ENCODE measurements around the gene DKC1. TPM values are rescaled to one million over a fixed set of nuclear protein-coding genes. Genes with fewer than 3 reads are reported as not detected.

Gene DKC1
- total RNA-seq, 2 experiments from 2014 or later, result 67.7 to 138 TPM

DNA sequence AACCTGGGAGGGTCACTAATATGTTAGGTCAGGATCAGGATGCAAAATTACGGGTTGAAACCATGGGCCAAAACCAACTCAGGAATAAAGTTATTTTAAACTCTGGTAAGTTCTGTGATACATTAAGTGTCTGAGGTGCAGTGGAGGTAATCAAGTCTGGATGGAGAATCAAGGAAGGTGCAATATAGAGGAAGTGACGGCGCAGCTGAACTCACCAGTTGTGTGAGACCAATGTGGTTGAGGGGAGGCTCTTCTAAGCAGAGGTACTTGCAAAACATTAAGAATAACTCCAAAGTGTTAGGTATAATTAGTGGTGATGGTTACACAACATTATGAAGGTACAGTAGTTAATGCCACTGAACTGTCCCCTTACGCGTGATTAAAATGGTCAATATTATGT is 31.5 kb upstream of the DKC1 start:
- Histone ChIP-seq H2AFZ (ENCODE audit: low read length) (no peak overlapping the region), H3K4me1 (ENCODE audit: insufficient read depth, low read length, poor library complexity, severe bottlenecking) (no peaks in the 10 kb centered on the region), H3K9me2 (ENCODE audit: insufficient read depth, low read length) (no peaks in the 10 kb centered on the region), H4K20me1 (ENCODE audit: insufficient read depth, low read length) (no peaks in the 10 kb centered on the region), H3K9me3 (ENCODE audit: low read length) (no peaks in the 10 kb centered on the region), H3K27ac (ENCODE audit: low read depth, low read length, poor library complexity, severe bottlenecking) (no peak overlapping the region), H3K4me3 (ENCODE audit: low read depth, low read length, poor library complexity, severe bottlenecking) (no peak overlapping the region), H3K79me2 (ENCODE audit: insufficient read depth, low read depth, low read length) (no peaks in the 10 kb centered on the region), H3K36me3 (ENCODE audit: insufficient read depth, low read length) (no peaks in the 10 kb centered on the region), H3K4me2 (ENCODE audit: low read length) (no peak overlapping the region)
- ChIA-PET CTCF (ENCODE audit: unreplicated experiment) (interaction anchor here (0.5 kb wide), 1 partner anchor 421 kb away, joined by 3 read pairs; no protein-coding TSS in a partner anchor), POLR2A (no interaction called here)
- TF ChIP-seq, protein P1, sequence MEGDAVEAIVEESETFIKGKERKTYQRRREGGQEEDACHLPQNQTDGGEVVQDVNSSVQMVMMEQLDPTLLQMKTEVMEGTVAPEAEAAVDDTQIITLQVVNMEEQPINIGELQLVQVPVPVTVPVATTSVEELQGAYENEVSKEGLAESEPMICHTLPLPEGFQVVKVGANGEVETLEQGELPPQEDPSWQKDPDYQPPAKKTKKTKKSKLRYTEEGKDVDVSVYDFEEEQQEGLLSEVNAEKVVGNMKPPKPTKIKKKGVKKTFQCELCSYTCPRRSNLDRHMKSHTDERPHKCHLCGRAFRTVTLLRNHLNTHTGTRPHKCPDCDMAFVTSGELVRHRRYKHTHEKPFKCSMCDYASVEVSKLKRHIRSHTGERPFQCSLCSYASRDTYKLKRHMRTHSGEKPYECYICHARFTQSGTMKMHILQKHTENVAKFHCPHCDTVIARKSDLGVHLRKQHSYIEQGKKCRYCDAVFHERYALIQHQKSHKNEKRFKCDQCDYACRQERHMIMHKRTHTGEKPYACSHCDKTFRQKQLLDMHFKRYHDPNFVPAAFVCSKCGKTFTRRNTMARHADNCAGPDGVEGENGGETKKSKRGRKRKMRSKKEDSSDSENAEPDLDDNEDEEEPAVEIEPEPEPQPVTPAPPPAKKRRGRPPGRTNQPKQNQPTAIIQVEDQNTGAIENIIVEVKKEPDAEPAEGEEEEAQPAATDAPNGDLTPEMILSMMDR (conservative IDR thresholded peaks at IDR 0.05; ENCODE audit: low read length), result no peak
- TF ChIP-seq EZH2phosphoT487 (IDR thresholded peaks at IDR 0.05; ENCODE audit: borderline replicate concordance, low read depth, low read length), result no peak
- no peak for DNase-seq (ENCODE audit: low spot score)
- BruUV-seq (replicated peaks), result no TSS peak
- intact Hi-C loops (cut with micrococcal nuclease; ENCODE audit: unreplicated experiment), result no loop called here

DNA sequence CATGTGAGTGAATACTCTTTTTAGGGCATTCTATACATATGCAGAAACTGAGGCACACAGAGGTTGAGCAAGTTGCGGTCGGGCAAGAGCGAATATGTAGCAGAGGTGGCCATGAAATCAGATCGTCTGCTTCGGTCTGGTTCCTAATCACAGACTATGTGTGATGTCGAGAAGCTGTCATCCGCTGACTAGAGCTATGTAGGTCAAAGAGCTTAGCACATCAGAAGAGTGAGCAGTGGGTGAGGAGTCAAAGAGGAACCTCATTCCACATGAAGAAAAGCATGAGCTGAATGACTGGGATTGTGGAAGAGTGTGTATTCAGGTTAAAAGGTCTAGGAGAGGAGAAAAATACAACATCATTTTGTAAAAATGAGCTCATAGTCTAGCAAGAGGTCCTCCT is 30.8 kb upstream of the DKC1 start:
- no peak overlapping the region for H3K4me2 ChIP-seq (ENCODE audit: low read length)
- H3K36me3 ChIP-seq (ENCODE audit: insufficient read depth, low read length), result no peaks in the 10 kb centered on the region
- no peak overlapping the region for H2AFZ ChIP-seq (ENCODE audit: low read length)
- no peak overlapping the region for H3K4me3 ChIP-seq (ENCODE audit: low read depth, low read length, poor library complexity, severe bottlenecking)
- no peaks in the 10 kb centered on the region for H4K20me1 ChIP-seq (ENCODE audit: insufficient read depth, low read length)
- no peak for TF ChIP-seq EZH2phosphoT487 (IDR thresholded peaks at IDR 0.05; ENCODE audit: borderline replicate concordance, low read depth, low read length)
- H3K9me2 ChIP-seq (ENCODE audit: insufficient read depth, low read length), result no peaks in the 10 kb centered on the region
- no TSS peak for BruUV-seq (replicated peaks)
- no peaks in the 10 kb centered on the region for H3K79me2 ChIP-seq (ENCODE audit: insufficient read depth, low read depth, low read length)
- no peaks in the 10 kb centered on the region for H3K4me1 ChIP-seq (ENCODE audit: insufficient read depth, low read length, poor library complexity, severe bottlenecking)
- no peak overlapping the region for H3K27ac ChIP-seq (ENCODE audit: low read depth, low read length, poor library complexity, severe bottlenecking)
- no peak for DNase-seq (ENCODE audit: low spot score)
- H3K9me3 ChIP-seq (ENCODE audit: low read length), result no peaks in the 10 kb centered on the region
- POLR2A ChIA-PET, result interaction anchor here (1.2 kb wide), 1 partner anchor 10 kb away, joined by 3 read pairs; no protein-coding TSS in a partner anchor
- intact Hi-C loops (cut with micrococcal nuclease; ENCODE audit: unreplicated experiment), result no loop called here
- CTCF ChIA-PET (ENCODE audit: unreplicated experiment), result no interaction called here

DNA sequence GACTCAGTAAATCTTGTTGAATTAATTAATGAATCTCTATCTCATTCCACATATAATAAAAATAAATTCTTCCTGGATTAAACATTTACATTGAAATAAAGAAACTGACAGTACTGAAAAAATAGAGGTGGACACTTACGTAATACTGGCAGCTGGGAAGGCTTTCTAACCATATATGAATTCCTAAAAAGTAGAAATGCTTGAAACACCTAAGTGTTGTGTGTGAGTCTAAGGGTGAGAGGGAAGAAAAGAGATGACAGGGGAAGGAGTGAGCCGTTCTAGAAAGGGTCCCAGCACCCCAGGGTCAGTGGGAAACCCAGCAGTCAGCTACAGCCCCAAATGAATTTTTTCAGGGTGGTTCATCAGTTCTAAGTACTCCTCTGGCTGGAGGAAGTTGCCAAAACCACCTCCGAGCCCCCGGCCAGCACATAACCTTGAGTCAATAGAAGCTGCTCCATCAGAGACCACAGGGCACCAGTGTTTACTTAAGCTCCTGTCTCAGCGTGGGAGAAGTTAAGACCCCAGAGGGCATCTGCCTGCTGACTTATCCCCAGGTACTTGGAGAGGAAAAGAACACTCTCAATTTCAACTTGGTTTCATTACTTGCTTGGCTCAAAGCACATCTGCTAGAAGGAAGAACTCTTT is 30.1 kb upstream of the DKC1 start:
- Histone ChIP-seq H3K9me2 (ENCODE audit: insufficient read depth, low read length) (no peaks in the 10 kb centered on the region), H3K27ac (ENCODE audit: low read depth, low read length, poor library complexity, severe bottlenecking) (no peak overlapping the region), H3K9me3 (ENCODE audit: low read length) (no peaks in the 10 kb centered on the region), H2AFZ (ENCODE audit: low read length) (no peak overlapping the region), H3K4me1 (ENCODE audit: insufficient read depth, low read length, poor library complexity, severe bottlenecking) (no peaks in the 10 kb centered on the region), H3K79me2 (ENCODE audit: insufficient read depth, low read depth, low read length) (no peaks in the 10 kb centered on the region), H3K36me3 (ENCODE audit: insufficient read depth, low read length) (no peaks in the 10 kb centered on the region), H3K4me3 (ENCODE audit: low read depth, low read length, poor library complexity, severe bottlenecking) (no peak overlapping the region), H4K20me1 (ENCODE audit: insufficient read depth, low read length) (no peaks in the 10 kb centered on the region), H3K4me2 (ENCODE audit: low read length) (no peak overlapping the region)
- DNase-seq (ENCODE audit: low spot score), result no peak
- POLR2A ChIA-PET, result interaction anchor here (1.2 kb wide), 1 partner anchor 10 kb away, joined by 3 read pairs; no protein-coding TSS in a partner anchor
- CTCF ChIA-PET (ENCODE audit: unreplicated experiment), result no interaction called here
- BruUV-seq (replicated peaks), result no TSS peak
- intact Hi-C loops (cut with micrococcal nuclease; ENCODE audit: unreplicated experiment), result no loop called here
- no peak for TF ChIP-seq EZH2phosphoT487 (IDR thresholded peaks at IDR 0.05; ENCODE audit: borderline replicate concordance, low read depth, low read length)
- TF ChIP-seq, protein P1 (conservative IDR thresholded peaks at IDR 0.05; ENCODE audit: low read length), result no peak

Data from OCI-LY7 (cell line).